NCI-H128 (cell line): ENCODE data around the gene GAB4.

Experiments used
- DNase-seq: peaks from one replicate; lab custom pipeline; 2025; ENCODE audit not compliant: unreplicated experiment; lab: John Stamatoyannopoulos, UW

Gene GAB4

DNA sequence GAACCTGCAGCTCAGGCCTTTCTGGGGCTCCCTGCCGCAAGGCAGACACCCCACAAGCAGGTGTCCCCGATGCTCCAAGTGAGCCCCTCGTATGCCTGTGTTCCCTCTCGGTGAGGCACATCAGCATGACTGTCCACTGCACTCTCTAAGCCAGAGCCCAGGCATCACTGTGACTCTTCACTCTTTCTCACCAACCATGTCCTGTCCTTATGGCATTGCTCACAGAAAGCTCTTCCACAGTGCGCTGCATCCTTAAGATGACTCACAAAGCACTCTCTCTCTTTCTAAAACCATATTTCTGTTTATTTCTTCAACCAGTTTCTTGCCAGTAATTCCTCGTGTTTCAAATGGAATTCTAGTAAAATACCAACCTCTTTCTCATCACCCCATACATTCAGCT lies 18.1 kb downstream of the GAB4 start:
- DNase-seq = no peak

DNA sequence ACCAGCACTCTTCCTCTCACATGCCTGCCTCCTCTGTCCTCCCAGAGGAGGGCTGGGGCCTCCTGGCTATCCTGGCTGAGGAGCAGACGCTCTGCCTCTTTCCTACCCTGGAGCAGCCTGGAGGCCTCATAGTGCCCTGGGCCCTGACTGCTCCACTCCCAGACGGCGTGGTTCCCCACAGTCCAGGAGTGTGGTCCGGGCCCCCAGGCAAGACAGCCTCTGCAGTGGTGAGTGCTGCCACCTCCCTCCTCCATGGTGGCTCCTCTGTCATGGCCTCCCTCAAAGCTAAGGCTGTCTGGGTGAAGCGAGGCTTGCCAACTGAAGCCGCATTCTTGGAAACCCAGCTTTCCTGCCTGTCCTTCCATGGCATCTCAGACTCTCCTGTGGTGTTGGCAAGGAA lies 19.8 kb downstream of the GAB4 start:
- DNase-seq = no peak

DNA sequence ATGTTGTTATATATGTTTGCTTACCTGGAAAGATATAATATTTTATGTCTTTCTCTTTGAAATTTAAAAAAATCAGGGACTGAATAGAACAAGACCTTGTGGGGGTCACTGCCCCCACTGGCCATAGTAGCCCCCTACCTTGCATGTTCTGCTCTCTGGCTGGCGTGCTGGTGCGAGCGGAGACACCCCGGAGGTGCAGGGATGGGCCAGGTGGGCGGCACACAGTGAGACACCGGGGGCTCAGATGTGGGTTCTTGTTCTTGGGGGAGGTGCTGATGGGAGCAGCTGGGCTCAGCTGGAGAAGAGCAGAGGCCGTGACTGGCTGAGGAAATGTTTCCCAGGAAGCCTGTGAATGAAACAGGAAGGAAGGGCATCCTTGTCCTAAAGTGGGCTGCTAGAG lies 20.2 kb downstream of the GAB4 start:
- no peak for DNase-seq

DNA sequence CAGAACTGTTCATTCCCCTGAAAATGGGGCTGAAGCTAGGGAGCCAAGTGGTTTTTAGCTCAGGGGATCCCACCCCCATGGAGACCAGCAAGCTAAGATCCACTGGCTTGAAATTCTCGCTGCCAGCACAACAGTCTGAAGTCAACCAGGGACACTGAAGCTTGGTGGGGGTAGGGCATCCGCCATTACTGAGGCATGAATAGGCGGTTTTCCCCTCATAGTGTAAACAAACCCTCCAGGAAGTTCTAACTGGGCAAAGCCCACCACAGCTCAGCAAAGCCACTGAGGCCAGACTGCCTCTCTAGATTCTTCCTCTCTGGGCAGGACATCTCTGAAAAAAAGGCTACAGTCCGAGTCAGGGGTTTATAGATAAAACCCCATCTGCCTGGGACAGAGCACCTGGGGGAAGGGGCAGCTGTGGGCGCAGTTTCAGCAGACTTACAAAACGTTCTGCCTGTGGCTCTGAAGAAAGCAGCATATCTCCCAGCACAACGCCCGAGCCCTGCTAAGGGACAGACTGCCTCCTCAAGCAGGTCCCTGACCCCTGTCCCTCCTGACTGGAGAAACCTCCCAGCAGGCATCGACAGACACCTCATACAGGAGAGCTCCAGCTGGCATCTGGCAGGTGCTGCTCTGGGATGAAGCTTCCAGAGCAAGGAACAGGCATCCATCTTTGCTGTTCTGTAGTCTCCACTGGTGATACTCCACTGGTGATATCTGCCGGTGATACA lies 32.7 kb downstream of the GAB4 start:
- no peak for DNase-seq

DNA sequence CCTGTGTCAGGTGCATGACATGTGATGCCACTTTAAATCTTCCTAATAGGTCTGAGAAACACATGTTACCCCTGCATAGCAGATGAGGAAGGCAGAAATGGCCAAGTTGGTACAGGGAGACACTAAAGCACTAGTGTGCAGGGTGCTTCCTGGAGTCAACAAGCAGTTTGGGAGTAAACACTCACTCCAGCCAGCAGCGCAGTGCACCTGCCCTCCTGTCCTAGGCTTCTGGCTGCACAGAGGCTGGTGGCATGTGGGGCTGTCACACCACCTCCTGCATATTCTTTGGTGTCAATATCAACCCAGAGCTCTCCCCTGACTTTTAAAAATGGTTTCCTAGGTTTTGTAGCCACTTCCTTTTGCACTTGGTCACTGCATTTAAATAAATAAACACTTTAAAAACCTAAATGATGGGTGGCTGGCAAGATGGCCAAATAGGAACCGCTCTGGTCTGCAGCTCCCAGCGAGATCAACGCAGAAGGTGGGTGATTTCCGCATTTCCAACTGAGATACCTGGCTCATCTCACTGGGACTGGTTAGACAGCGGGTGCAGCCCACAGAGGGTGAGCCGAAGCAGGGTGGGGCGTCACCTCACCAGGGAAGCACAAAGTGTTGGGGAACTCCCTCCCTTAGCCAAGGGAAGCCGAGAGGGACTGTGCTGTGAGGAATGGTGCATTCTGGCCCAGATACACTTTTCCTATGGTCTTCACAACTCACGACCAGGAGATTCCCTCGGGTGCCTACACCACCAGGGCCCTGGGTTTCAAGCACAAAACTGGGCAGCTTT lies 33.5 kb downstream of the GAB4 start:
- no peak for DNase-seq

DNA sequence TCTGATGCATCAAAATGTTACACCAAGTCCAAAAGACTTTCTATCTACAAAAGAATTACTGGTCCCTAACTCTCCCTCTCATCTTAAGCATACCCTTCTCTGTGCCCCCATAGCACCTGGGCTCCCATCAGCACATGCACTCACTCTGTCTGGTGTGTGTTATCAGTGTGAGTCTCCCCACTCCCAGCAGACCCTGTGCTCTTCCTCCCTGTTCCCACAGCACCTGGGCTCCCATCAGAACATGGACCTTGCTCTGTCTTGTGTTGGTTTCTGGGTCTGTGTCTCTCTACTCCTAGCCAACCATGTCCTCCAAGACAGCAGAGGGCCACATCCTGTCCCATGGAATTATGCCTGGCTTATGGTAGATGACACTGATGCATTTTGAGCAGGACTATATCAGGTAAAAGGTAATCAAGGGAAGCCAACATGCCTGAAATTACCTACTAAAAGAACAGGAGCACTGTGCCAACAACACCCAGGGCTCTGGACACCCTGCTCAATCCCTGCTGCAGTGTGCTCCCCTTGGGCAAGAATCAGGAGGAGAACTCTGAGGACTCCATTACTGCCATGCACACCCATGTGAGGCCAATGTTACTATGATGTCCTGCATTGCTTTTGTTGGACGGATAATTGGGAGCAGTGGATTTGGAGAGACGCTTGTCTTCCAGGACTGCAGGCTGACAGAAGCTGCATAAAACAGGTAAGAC lies 34.3 kb downstream of the GAB4 start:
- DNase-seq = no peak

DNA sequence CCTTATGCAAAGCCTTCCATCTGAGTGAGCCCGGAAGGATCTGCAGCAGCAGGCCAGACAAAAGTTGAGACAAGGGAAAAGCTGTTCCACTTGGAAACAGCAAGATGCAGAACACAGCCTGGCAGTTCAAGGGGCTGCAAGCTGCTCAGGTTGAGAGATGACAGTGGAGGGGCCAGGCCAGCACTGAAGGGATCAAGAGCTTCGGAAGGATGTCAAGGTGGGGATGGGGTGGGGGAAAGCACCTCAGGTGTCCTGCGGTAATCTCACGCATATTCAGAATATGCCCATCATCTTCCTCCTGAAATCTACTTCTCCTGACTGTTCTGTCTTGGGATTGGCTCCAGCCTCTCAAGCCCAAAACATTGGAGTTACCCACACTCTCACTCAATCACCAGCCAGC lies 35.7 kb downstream of the GAB4 start:
- DNase-seq = no peak

DNA sequence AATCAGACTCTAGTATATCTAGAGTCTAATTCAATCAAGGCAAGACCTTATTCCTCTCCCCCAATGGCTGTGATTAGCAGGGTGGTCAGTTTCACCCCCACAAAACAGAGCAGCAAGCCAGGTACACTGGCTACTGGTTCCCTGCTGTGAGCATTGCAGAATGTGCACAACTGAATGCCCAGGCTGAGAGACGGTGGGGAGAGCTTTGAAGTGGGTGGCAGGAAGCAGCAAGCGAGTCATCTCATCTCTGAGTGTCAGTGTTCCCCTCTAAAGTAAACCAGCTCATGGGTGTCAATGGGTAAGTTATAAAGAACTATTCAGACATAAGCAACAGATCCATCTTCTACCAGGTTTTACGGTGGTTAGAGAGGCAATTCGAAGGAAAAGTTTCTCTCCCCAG lies 37.6 kb downstream of the GAB4 start:
- DNase-seq = no peak

DNA sequence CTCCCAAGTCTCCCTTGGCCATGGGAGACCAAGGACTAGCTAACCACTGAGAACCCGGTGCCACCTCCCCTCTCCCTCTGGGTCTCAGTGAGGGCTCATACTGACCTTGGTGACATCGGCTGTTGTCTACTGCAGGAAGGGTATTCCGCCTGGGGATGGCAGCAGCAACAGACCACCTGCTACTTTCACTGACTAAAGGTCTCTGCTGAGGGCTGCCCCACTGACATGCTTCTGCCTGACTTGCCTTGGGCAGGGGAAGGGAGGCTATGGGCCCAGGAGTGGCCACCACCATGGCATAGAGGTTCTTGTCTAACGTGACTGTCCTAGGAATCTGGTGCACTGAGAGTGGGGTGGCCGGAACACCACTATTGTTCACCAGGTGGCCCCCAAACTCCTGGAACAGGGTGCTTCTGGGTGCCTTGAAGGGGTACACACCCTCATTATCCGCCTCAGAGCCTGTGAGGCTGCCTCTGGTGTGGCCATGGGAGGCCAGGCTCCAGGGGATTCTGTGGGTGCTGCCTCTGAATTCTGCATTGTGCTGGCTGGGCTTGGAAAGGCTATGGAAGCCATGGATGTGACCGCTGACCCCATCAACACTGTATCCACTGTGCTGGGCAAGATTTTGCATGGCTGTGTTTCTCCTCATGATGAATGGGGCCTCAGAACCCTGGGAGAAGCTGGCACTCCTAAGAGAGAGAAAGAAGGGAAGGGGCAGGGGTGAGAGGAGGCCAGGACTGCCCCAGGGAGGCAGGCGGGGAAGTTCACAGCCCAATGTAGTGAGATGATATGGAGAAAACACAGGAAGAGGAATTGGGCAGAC lies 38.3 kb downstream of the GAB4 start:
- DNase-seq = no peak

DNA sequence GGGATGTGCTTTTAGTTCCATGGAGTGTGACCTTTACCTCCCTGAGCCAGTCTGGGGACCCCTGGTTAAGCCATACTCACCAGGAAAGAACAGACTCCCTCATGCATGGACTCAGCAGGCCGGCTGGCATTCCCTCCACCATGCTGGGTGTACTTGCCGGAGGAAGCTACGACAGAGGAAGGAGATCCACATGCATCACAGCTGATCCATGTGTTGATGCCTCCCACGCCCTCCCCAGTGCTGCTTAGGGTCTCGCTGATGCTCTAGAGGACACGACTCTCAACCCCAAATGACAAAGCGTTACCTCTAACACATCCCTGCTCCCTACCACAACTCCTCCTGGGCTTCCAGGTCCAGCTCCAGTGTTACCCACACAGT lies 39.8 kb downstream of the GAB4 start:
- DNase-seq = no peak

DNA sequence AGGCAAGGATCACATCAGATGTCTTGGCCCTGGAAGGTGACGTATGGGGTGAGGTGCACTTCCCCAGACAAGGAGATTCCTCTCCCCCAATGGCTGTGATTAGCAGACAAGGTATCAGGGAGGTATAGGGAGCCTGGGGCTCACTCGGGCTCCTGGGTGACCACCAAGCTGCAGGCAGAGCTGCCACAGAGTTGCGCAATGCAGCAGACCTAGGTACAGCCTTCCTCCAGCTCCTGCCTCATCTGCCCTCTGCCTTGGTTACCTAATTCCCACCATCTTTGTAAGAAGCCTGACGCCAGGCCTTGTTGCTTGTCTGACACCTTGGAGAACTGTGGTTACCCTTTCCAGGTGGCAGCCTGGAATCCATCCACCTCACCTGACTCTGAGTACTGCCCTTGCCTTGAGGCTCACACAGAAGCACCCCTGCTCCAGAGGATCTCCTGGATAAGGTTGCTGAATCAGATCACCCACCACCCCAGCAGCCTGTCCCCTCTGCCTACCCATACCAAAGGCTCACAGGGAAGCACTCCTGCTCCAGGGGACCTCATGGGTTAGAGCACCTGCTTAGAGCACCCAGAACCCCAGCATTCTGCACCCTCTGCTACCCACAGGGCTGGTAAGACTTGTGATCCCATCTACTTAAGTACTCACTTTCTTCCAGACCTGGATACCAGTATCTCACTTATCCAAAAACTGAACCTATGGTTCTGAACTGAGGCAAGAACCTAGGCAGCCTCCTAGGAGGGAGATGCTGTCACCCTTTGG lies 40.4 kb downstream of the GAB4 start:
- DNase-seq = no peak

DNA sequence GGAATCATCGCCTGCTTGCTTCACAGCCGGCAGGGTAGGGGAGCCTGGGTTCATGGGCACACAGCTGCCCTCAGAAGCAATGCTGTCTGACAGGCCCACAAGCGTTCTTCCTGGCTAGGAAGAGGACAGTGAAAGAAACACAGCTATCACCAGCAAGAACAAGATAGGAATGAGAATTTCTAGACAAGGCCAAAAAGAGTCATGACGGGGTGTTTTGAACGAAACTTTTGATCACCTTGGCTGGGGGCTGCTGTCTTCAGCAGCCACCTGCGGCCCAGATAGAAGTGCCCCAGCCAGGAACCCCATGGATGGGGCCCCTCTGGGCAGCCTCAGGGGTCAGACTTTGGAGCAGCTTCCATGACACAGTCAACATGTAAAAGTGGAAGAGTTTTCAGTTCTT lies 41.8 kb downstream of the GAB4 start:
- no peak for DNase-seq

DNA sequence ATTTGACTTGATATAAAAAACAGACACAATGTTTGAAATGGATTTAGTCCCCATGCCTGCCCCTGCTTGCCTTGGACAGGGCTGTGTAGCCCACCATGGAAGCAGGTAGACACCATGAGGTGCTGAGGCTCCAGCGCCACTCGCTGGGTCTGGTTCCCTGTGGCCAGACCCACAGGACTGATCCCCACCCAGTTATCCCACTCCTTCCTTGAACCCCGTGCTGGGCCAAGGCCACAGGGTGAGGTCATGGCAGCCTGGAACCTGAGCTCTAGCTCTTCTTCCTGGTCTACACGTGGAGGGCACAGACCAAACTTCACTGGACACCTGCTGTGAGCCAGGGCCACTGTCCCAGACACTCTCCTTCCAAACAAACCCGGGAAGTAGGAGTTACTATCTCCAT lies 42.5 kb downstream of the GAB4 start:
- DNase-seq = no peak

DNA sequence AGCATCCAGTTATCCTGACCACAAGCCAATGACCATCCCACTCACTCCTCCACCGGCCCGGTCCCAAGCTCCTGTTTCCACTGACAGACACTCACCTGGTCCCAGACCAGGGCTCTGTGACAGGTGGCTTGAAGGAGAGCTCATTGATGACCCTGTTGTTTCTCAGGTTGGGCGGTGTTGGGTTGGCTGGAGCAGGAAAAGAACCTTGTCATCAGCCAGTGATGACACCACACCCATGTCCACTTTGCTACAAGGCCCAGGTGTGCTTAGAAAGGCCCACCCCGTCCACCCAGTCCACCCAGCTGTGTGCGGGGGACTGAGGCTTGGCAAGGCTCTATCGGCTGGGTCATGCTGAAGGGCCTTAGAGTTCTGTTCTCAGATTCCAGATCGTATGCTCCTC lies 42.9 kb downstream of the GAB4 start:
- DNase-seq = no peak

DNA sequence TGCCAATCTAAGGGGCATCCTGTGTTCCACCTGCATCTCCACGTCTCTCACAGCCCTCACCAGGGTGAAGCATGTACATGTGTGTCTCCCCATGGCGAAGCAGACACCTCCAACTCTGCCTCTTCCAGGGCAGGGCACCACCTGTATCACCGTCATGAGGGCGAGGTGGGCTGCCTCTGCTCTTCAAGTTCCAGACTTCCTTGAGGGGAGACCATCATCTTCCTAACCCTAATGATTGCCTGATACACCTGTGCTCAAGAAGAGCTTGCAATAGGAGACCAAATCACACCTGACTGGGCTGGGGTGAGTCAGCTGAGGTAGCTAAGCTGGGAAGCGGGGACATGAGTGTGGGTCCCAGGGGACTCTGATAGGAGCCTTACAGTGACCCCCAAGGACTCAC lies 43.7 kb downstream of the GAB4 start:
- no peak for DNase-seq

DNA sequence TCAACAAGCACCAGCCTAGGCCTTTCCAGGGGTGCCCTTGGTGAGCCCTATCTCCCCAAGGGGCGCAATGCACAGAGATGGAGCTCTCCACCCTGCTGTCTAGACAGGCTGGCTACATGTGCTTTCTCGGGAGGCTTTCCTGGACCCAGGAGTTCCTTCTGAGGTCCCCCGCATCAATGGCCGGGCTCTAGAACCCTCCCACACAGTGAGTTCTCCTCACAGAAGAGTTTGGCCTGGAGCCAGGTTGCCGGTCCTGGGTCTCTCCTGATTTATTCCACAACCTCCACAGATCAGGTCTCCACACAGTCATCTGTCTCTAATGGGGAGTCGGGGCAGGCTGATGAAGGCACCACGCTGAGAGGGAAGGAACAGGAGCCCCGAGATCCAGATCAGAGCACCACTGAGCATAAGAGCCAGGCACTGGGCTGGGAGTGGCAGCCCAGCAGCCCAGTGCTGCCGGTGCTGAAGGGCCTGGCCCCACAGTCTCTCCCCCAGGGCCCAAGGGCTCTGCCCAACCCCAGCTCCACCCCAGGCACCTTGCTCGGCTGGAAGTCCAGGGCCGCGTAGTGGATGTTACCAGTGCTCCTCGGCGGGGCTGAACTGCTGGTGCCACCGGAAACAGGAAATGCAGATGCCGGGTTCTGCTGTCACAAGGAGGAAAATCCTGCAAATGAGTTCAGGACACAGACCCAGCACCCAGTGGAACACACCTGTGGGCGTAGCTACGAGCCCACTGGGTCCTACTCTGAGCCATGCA lies 44.7 kb downstream of the GAB4 start:
- DNase-seq = no peak

DNA sequence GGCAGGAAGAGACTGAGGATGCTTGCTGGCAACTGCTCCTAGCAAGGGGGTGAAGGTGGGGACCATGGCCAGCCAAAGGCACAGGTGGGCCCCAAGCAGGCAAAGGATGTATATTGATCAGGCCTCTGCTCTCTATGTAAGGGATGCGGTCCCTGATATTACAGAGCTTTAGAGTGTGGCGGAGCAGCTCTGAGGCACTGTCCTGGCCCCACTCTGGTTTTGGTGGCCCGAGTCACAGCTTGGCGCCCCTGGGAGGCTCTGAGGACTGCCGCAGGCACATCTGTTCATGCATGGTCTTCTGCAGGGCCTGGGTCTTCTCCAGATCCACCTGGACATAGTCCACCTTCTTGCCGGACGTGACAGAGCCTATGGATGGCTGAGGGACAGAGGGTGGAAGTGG lies 45.5 kb downstream of the GAB4 start:
- DNase-seq = no peak

DNA sequence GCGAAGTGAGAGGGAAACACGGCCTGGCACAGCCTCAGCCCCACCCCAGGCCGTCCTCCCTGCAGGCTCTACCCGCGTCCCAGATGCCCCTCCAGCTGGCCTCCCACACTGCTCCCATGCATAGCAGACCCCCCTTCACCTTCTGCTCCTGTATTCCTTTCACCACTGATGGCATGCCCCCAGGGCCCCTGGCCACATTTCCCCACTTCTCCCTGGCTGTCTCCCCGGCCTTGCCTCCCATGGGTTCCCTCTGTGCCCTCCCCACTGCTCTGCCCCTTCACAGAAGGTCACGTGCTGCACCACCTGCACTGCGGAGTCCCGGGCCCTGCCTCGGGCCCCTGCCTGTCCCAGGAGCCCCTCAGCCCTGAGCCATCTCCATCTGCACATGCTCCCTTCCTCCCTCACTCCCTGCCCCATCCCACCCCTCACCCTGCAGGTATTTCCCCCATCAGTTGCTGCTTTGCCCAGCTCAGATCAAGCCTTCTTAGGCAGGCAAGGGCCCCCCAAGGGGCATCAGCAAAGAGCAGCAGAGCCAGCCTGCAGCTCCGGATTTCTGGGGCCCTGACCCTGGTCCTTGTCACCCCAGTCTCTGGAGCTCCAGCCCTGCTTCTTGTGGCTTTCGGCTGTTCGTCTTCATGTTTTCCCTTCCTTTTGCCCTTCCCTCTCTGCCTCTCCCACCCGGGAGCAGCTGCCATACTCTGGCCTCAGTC lies 46.4 kb downstream of the GAB4 start:
- DNase-seq = no peak

DNA sequence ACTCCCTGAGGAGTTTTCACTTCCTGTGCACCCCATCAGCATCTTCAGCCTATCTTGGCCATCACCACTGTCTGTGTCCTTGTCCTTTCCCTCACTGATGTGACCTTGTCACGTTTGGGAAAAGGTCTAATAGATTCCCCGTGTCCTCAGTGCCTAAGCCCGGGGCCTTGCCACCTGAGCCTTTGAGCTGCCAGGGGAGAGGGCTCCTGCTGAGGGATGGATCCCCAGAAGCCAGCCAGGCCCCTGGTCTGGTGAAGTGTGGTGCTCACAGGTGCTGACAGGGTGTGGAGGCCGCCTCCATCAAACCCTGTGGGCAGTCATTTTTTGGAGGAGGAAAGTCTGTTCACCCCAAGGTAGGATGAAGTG lies 47.2 kb downstream of the GAB4 start:
- no peak for DNase-seq
